Heart left ventricle (tissue), 16 donors: ENCODE data around the gene ABHD12B. TPM values are rescaled to one million over a fixed set of nuclear protein-coding genes. Genes with fewer than 3 reads are reported as not detected.
A peak's percentile ranks its signal among the peaks of the same experiment; 100 is the strongest.

ENCODE experiments used
- ATAC-seq, 4 donors: fragments of 200-7000 bp; cut with Tn5 transposase; one replicate each; pipeline ENCODE4 v1.9.1; 2020 to 2022; ENCODE audit warnings: moderate library complexity in 4 of 4, mild to moderate bottlenecking in 3 of 4, moderate number of reproducible peaks in 1 of 4
- DNase-seq, 5 donors: peaks; one replicate each; pipeline ENCODE4 v3.0.0-alpha.2; 2020
- H3K27ac ChIP-seq, 12 donors: fragments of 200-600 bp; sonication (generic) in 4 of 12; one replicate each; pipeline versions ENCODE4 v1.5.0 to v1.8.0; 2016 to 2022; ENCODE audit warnings: mild to moderate bottlenecking in 2 of 12
- H3K27me3 ChIP-seq, 9 donors: fragments of 200-600 bp; sonication (generic) in 2 of 9; one replicate each; pipeline versions ENCODE4 v1.5.1 to v1.8.0; 2016 to 2022; ENCODE audit warnings: mild to moderate bottlenecking in 3 of 9
- H3K36me3 ChIP-seq, 9 donors: fragments of 200-600 bp; sonication (generic) in 2 of 9; one replicate each; pipeline versions ENCODE4 v1.5.0 to v1.8.0; 2018 to 2022; ENCODE audit warnings: mild to moderate bottlenecking in 2 of 9
- H3K4me1 ChIP-seq, 12 donors: fragments of 200-600 bp; sonication (generic) in 4 of 12; one replicate each; pipeline versions ENCODE4 v1.5.0 to v1.8.0; 2016 to 2022; ENCODE audit warnings: mild to moderate bottlenecking in 3 of 12
- H3K4me3 ChIP-seq, 12 donors: fragments of 200-600 bp; sonication (generic) in 4 of 12; one replicate each; pipeline versions ENCODE4 v1.5.0 to v1.8.0; 2017 to 2022; ENCODE audit warnings: mild to moderate bottlenecking in 9 of 12, moderate library complexity in 4 of 12
- H3K9me3 ChIP-seq, 12 donors: fragments of 200-600 bp; sonication (generic) in 4 of 12; one replicate each; pipeline versions ENCODE4 v1.5.0 to v1.8.0; 2016 to 2022; ENCODE audit warnings: mild to moderate bottlenecking in 1 of 12
- CTCF ChIP-seq, 12 donors: fragments of 200-600 bp; sonication (generic) in 4 of 12; IDR thresholded peaks; one replicate each; pipeline versions ENCODE4 v1.5.0 to v1.8.0; 2018 to 2022; ENCODE audit warnings: antibody characterized with exemption in 12 of 12, mild to moderate bottlenecking in 5 of 12
- POLR2A ChIP-seq, 2 donors: fragments of 450-650 bp; IDR thresholded peaks; one replicate each; pipeline ENCODE4 v1.6.1; 2017; ENCODE audit warnings: antibody characterized with exemption in 2 of 2, mild to moderate bottlenecking in 2 of 2, moderate library complexity in 2 of 2
- WGBS, 4 donors: extraction: QIAGEN DNeasy Blood & Tissue Kit in 2 of 4; methylation state at CpG; one replicate each; pipeline versions ENCODE4 v1.1.5 to v1.1.7; 2013 to 2018; 5-methylcytosine and 5-hydroxymethylcytosine counted together
- intact Hi-C, 10 donors: fragments of 100-400 bp; cut with DNase I; formaldehyde crosslinking; loops; one replicate each; pipeline versions ENCODE4 v1.11.1 to v1.14.2; 2022
- polyA plus RNA-seq, 2 donors: library from polyadenylated mRNA; stranded (reverse); fragments of 200-250 nt; gene quantifications; one replicate each; pipeline ENCODE4 v1.2.3, GENCODE V29; 2013
- total RNA-seq, 9 donors: library from RNA; depleted of rRNA in 2 of 9; stranded (reverse); fragments of >200 nt in 2 of 9; fragmentation: NEBNext Ultra II Directional in 3 of 9; extraction: Animal tissue kit (Norgen Biotek cat#: 25700) in 3 of 9; gene quantifications; one replicate each; pipeline versions ENCODE4 v1.1.0 to v1.2.4, GENCODE V29; 2016 to 2023
- donor health status: ischemic (EF 13 %, LVEDD 7.1; RV severe dilation, severe dysfunction).
- donor health status: healthy with polysubstance abuse.
- donor health status: DM: no; HTN: yes; CAD: no.
- donor health status: DM: no; HTN: no; CAD: no.
- donor health status: ischemic (EF 25% LVEDD 6.9; RV normal size, moderate dysfunction).
- donor health status: ischemic (EF 25% LVEDD 5.7; RV mildly dilated, moderate dysfunction).
- donor health status: healthy.
- donor health status: DM: yes; HTN: yes; CAD: no.
- donor health status: ischemic (EF 35%, LVEDD 5.7; RV mildly dilated, moderate dysfunction).
- donor health status: nonischemic (EF 11% LVEDD 7.7; RV severe dilation, severe dysfunction).
- donor health status: DM: yes; HTN: yes; CAD: no.
- donor health status: PGD.
- donor health status: ischemic (EF 29% LVEDD 5.4; RV normal size, mild dysfunction).
- donor health status: nonischemic (EF 23%, LVEDD 6.1; RV moderate dilation, normal function).

Gene ABHD12B
- total and polyA plus RNA-seq, 11 donors, result 1.2 TPM; not detected in 10

- Histone ChIP-seq H3K9me3 (no peaks in the 10 kb centered on the region), H3K4me1 (peaks cover 0 to 59% (median 20%) of the 10 kb centered on the region in 12 donors), H3K4me3 (peak overlapping the region in 6 of 12 donors; percentile 85 to 99 (median 90)), H3K36me3 (no peaks in the 10 kb centered on the region), H3K27ac (peak overlapping the region in 1 of 12 donors; percentile 93), H3K27me3 (no peaks in the 10 kb centered on the region)
- WGBS, 4 donors, result 68 to 77% (median 68%) methylated on average over 10 of the region's 10 CpGs
- ATAC-seq, result no peak
- DNase-seq, result no peak
- intact Hi-C loops, result loop anchor here in 1 of 10 donors (5.0 kb wide), 1 partner anchor 37 kb away; no protein-coding TSS in a partner anchor
- TF ChIP-seq POLR2A (IDR thresholded peaks at IDR 0.05) (no peak), CTCF (IDR thresholded peaks at IDR 0.05) (no peak)
These were observed 42.9 kb upstream of the ABHD12B start for GRCh38 chr14:50828721-50829488.

GRCh38 chr14:50829489-50830043 is 42.3 kb upstream of the ABHD12B start:
- DNase-seq (no peak), ATAC-seq (peak in 1 of 4 donors; percentile 2)
- H3K4me1 ChIP-seq, result peaks cover 0 to 52% (median 18%) of the 10 kb centered on the region in 12 donors
- H3K27ac ChIP-seq, result peak overlapping the region in 8 of 12 donors; percentile 90 to 97 (median 94)
- H3K4me3 ChIP-seq, result peak overlapping the region; percentile 59 to 99 (median 90)
- WGBS, 4 donors, result 18 to 22% (median 20%) methylated on average over 14 of the region's 14 CpGs
- intact Hi-C loops, result loop anchor here in 2 of 10 donors (5.0 kb wide), 1 partner anchor 37 kb away; no protein-coding TSS in a partner anchor
- TF ChIP-seq POLR2A (IDR thresholded peaks at IDR 0.05) (no peak), CTCF (IDR thresholded peaks at IDR 0.05) (no peak)
- no peaks in the 10 kb centered on the region for H3K36me3 ChIP-seq
- no peaks in the 10 kb centered on the region for H3K27me3 ChIP-seq
- H3K9me3 ChIP-seq, result no peaks in the 10 kb centered on the region

- 0 to 1% (median 0%) methylated on average over 24 to 93 of the region's 93 CpGs for WGBS, 4 donors
- Histone ChIP-seq H3K9me3 (no peaks in the 10 kb centered on the region), H3K4me3 (peak overlapping the region; percentile 59 to 99 (median 90)), H3K4me1 (peaks cover 0 to 50% (median 17%) of the 10 kb centered on the region in 12 donors), H3K27me3 (no peaks in the 10 kb centered on the region), H3K27ac (peak overlapping the region; percentile 86 to 97 (median 94)), H3K36me3 (no peaks in the 10 kb centered on the region)
- DNase-seq (peak; percentile 56 to 80 (median 69)), ATAC-seq (peak; percentile 8 to 65 (median 63))
- TF ChIP-seq CTCF (IDR thresholded peaks at IDR 0.05), result no peak
- no peak for TF ChIP-seq POLR2A (IDR thresholded peaks at IDR 0.05)
- intact Hi-C loops, result loop anchor here in 1 of 10 donors (5.0 kb wide), 1 partner anchor 38 kb away; no protein-coding TSS in a partner anchor
These were observed 41.6 kb upstream of the ABHD12B start for GRCh38 chr14:50830044-50830931.
